ENCODE measurements around the gene TMEM82. TPM values are rescaled to one million over a fixed set of nuclear protein-coding genes. Genes with fewer than 3 reads are reported as not detected.
A peak's percentile ranks its signal among the peaks of the same experiment; 100 is the strongest.

Gene TMEM82
- total RNA-seq, 1 experiment from 2014 or later = not detected

DNA sequence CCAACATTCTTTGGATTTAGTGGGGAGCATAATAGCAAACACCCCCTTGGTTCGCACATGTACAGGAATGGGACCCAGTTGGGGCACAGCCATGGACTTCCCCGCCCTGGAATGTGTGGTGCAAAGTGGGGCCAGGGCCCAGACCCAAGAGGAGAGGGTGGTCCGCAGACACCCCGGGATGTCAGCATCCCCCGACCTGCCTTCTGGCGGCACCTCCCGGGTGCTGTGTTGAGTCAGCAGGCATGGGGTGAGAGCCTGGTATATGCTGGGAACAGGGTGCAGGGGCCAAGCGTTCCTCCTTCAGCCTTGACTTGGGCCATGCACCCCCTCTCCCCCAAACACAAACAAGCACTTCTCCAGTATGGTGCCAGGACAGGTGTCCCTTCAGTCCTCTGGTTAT is 43.4 kb downstream of the TMEM82 start:
- DNase-seq (ENCODE audit: low spot score) = no peak

DNA sequence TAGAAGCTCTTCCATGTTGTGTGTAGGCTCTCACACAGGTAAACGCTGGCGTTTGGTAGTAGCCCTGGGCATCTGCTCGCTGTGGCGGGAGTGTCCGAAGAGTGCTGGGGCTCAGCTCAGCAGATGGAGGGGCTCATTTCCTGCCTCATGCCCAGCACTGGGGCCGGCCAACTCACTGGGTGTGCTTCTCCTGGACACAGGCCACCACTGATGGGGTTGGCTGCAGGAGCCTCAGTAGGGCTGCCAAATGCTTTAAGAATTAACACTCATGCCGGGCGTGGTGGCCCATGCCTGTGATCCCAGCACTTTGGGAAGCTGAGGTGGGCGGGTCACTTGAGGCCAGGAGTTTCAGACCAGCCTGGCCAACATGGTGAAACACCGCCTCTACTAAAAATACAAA is 44.3 kb downstream of the TMEM82 start:
- DNase-seq (ENCODE audit: low spot score) = peak; percentile 57

DNA sequence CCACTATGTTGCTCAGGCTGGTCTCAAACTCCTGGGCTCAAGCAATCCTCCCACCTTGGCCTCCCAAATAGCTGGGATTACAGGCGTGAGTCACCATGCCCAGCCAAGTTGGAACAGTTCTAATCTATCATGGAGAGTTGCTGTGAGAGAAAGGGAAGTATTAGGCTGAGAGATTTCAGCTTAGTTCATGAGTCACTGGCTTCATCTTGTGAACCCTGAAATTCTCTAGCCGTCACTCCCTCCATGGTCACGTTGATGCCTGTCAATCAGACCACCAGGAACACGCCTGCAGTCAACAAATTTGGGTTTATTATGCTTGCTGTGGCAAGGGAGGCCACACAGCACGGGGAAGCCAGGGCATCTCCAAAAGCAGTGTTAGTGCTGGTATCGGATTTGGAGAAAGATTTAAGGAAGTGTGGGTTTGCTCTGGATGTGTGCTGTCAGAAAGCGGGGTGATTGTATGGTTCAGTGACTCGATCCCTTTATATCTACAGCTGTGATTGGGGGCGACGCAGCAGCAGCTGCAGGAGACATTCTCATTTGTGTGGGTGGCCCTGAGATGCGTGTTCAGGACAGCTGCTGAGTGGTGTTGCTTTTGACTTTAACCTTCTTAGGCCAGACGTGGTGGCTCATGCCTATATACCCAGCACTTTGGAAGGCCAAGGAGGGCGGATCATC is 46.5 kb downstream of the TMEM82 start:
- peak; percentile 46 for DNase-seq (ENCODE audit: low spot score)

DNA sequence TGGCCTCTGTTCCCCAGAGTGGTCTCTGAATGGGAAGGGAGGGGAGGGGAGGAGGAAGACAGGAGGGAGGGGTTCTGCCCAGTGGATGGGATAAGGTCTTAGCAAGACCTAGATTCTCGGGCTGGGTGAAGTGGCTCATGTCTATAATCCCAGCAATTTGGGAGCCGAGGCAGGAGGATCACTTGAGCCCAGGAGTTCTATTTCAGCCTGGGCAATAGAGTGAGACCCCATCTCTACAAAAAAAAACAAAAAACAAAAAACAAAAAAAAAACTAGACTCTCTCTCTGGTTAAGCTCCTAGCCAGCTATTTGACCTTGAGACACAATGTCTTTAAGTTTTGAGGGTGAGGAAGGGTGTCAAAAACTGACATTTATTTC is 53.8 kb downstream of the TMEM82 start:
- DNase-seq (ENCODE audit: low spot score) = no peak

Other genes with a start within 250 kb of the TMEM82 start
- gene CASP9, start 218.3 kb upstream of the TMEM82 start, total RNA-seq (2014; rRNA removed; shearing (Covaris generic)) = 8.0 and 8.6 TPM in 2 replicates
- 8.7 and 14.5 TPM in 2 replicates for gene DNAJC16, start 215.7 kb upstream of the TMEM82 start, total RNA-seq (2014; rRNA removed; shearing (Covaris generic))
- not detected in 2 replicates for gene AGMAT, start 157.4 kb upstream of the TMEM82 start, total RNA-seq (2014; rRNA removed; shearing (Covaris generic))
- 6.2 and 7.6 TPM in 2 replicates for gene DDI2, start 125.0 kb upstream of the TMEM82 start, total RNA-seq (2014; rRNA removed; shearing (Covaris generic))
- 18.4 and 22.2 TPM in 2 replicates for gene PLEKHM2, start 58.2 kb upstream of the TMEM82 start, total RNA-seq (2014; rRNA removed; shearing (Covaris generic))
- gene SLC25A34, start 6.2 kb upstream of the TMEM82 start, total RNA-seq (2014; rRNA removed; shearing (Covaris generic)) = 1.1 TPM in 1 of 2 replicates, not detected in the other
- gene FBLIM1, start 16.3 kb downstream of the TMEM82 start, total RNA-seq (2014; rRNA removed; shearing (Covaris generic)) = 31.2 and 70.8 TPM in 2 replicates
- 0.84 and 1.5 TPM in 2 replicates for gene UQCRHL, start 65.2 kb downstream of the TMEM82 start, total RNA-seq (2014; rRNA removed; shearing (Covaris generic))
- 6.9 and 15.8 TPM in 2 replicates for gene SPEN, start 105.2 kb downstream of the TMEM82 start, total RNA-seq (2014; rRNA removed; shearing (Covaris generic))
- gene ZBTB17, start 233.6 kb downstream of the TMEM82 start, total RNA-seq (2014; rRNA removed; shearing (Covaris generic)) = 23.8 and 25.1 TPM in 2 replicates